Ishikawa (cell line): ENCODE measurements around the gene GLI3.

ENCODE experiments used
- CEBPB ChIP-seq: IDR thresholded peaks from 2 replicates; pipeline ENCODE4 v1.6.1; 2012
- CREB1 ChIP-seq: IDR thresholded peaks from 2 replicates; pipeline ENCODE4 v1.6.1; 2012; ENCODE audit warnings: low read depth
- EGR1 ChIP-seq: IDR thresholded peaks from 2 replicates; pipeline ENCODE4 v1.6.1; 2012
- EP300 ChIP-seq: IDR thresholded peaks from 2 replicates; pipeline ENCODE4 v1.6.1; 2012; ENCODE audit warnings: borderline replicate concordance
- FOXM1 ChIP-seq: IDR thresholded peaks from 2 replicates; pipeline ENCODE4 v1.6.1; 2012; ENCODE audit warnings: low read depth, borderline replicate concordance
- NFIC ChIP-seq: IDR thresholded peaks from 2 replicates; pipeline ENCODE4 v1.6.1; 2012
- RAD21 ChIP-seq: IDR thresholded peaks from 2 replicates; pipeline ENCODE4 v1.6.1; 2012; ENCODE audit warnings: low read depth
- TAF1 ChIP-seq: IDR thresholded peaks from 2 replicates; pipeline ENCODE4 v1.6.1; 2012; ENCODE audit warnings: low read depth, mild to moderate bottlenecking
- TCF12 ChIP-seq: IDR thresholded peaks from 2 replicates; pipeline ENCODE4 v1.6.1; 2012; ENCODE audit warnings: low read depth
- TEAD4 ChIP-seq: IDR thresholded peaks from 2 replicates; pipeline ENCODE4 v1.6.1; 2012
- YY1 ChIP-seq: IDR thresholded peaks from 2 replicates; pipeline ENCODE4 v1.6.1; 2012; ENCODE audit warnings: low read depth
- ZBTB7A ChIP-seq: IDR thresholded peaks from 2 replicates; pipeline ENCODE4 v1.6.1; 2012; ENCODE audit warnings: low read depth
- TF ChIP-seq, protein P1 (sequence below): IDR thresholded peaks from 2 replicates; pipeline ENCODE4 v1.6.1; 2012
- TF ChIP-seq, protein P2 (sequence below): IDR thresholded peaks from 2 replicates; pipeline ENCODE4 v1.6.1; 2012
- TF ChIP-seq, protein P3 (sequence below): IDR thresholded peaks from 2 replicates; pipeline ENCODE4 v1.6.1; 2012; ENCODE audit warnings: low read depth, mild to moderate bottlenecking

GLI3 gene

DNA sequence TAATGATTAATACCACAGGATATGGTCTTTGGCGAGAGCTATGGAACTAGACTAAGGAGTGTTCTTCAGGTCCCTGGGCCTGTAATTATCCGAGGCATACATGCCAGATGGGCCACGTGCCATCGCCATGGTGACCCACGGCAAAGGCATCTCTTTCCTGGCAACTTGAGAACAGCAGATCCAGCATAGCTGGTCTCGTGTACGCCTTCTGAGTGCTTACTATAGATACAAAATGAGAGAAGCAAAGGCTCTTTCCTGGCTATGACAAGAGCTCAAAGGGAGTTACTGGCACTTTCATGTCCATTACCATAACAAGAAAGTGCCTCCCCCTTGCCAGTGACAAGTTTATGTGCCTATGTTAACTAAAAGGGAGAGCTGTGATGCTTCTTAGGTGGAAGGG lies 26.0 kb upstream of the GLI3 start:
- TF ChIP-seq FOXM1 (no peak), TCF12 (no peak), CEBPB (no peak), TEAD4 (no peak), EGR1 (no peak), RAD21 (no peak), ZBTB7A (no peak), YY1 (no peak), CREB1 (no peak), TAF1 (no peak), NFIC (no peak), EP300 (no peak)
- TF ChIP-seq, protein P1, sequence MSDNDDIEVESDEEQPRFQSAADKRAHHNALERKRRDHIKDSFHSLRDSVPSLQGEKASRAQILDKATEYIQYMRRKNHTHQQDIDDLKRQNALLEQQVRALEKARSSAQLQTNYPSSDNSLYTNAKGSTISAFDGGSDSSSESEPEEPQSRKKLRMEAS = no peak
- TF ChIP-seq, protein P2, sequence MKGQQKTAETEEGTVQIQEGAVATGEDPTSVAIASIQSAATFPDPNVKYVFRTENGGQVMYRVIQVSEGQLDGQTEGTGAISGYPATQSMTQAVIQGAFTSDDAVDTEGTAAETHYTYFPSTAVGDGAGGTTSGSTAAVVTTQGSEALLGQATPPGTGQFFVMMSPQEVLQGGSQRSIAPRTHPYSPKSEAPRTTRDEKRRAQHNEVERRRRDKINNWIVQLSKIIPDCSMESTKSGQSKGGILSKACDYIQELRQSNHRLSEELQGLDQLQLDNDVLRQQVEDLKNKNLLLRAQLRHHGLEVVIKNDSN = no peak
- TF ChIP-seq, protein P3, sequence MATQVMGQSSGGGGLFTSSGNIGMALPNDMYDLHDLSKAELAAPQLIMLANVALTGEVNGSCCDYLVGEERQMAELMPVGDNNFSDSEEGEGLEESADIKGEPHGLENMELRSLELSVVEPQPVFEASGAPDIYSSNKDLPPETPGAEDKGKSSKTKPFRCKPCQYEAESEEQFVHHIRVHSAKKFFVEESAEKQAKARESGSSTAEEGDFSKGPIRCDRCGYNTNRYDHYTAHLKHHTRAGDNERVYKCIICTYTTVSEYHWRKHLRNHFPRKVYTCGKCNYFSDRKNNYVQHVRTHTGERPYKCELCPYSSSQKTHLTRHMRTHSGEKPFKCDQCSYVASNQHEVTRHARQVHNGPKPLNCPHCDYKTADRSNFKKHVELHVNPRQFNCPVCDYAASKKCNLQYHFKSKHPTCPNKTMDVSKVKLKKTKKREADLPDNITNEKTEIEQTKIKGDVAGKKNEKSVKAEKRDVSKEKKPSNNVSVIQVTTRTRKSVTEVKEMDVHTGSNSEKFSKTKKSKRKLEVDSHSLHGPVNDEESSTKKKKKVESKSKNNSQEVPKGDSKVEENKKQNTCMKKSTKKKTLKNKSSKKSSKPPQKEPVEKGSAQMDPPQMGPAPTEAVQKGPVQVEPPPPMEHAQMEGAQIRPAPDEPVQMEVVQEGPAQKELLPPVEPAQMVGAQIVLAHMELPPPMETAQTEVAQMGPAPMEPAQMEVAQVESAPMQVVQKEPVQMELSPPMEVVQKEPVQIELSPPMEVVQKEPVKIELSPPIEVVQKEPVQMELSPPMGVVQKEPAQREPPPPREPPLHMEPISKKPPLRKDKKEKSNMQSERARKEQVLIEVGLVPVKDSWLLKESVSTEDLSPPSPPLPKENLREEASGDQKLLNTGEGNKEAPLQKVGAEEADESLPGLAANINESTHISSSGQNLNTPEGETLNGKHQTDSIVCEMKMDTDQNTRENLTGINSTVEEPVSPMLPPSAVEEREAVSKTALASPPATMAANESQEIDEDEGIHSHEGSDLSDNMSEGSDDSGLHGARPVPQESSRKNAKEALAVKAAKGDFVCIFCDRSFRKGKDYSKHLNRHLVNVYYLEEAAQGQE = no peak

DNA sequence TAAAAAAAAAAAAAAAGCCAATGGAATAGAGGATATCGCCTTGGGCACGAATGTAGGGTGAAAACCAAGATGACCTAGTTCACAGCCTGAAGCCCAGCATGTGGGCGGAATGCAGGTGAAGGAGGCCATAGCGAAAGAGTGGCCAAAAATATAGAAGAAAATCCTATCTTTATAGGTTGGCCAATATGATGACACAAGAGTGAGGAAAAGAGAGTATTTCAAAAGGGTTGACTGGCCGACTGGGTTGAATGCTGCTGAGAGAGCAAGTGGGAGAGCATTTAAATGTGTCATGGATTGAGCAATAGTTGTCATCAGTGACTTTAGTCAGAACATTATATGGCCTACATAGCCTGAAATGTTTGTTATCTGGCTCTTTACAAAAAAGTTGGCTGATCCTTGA lies 17.2 kb upstream of the GLI3 start:
- TF ChIP-seq FOXM1 = no peak
- TF ChIP-seq, protein P1 = no peak
- no peak for TF ChIP-seq RAD21
- TF ChIP-seq, protein P3 = no peak
- TF ChIP-seq NFIC = no peak
- no peak for TF ChIP-seq TCF12
- TF ChIP-seq CREB1 = no peak
- TF ChIP-seq EP300 = no peak
- no peak for TF ChIP-seq TEAD4
- TF ChIP-seq CEBPB = no peak

DNA sequence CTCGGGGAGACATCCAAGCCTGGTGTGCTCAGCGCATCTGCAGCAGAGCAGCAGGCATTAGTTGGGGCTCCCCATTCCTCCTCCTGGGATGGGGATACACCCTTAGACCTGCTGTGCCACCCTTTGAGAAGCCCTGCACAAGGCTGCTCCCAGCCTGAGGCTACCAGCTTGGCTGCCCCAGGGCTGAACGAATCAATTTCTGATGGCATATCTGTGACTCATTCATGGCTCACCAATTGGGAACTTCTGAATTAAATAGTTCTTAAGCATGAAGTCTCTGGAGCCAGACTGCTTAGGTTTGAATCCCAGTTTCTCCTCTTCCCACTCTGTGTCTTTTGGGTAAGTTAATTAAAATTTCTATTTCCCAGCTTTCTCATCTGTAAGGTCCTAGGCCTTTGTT lies 16.3 kb upstream of the GLI3 start:
- TF ChIP-seq, protein P3 = no peak
- TF ChIP-seq, protein P1 = no peak
- no peak for TF ChIP-seq TEAD4
- TF ChIP-seq TAF1 = no peak
- TF ChIP-seq CREB1 = no peak
- no peak for TF ChIP-seq EP300
- TF ChIP-seq FOXM1 = no peak
- TF ChIP-seq CEBPB = no peak
- TF ChIP-seq TCF12 = no peak

DNA sequence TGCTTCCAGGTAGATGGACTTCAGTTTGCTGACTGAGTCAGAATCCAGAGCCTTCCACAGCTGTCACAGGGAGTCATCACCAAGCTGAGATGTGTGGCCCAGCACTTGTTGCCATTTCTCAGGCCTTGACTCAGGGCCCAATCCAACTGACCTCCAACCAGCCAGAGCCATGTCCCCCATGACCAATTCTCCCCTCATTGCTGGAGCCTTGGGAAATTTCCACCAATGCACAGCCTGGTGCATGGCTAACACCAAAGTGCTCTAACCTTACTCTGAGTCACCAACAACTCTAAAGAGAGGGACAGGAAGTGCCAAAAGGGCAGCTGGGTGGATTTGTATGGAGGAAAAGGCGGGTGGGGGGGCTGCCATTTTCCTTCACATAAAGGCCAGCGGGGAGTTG lies 13.4 kb upstream of the GLI3 start:
- TF ChIP-seq TEAD4 (no peak), CREB1 (no peak), NFIC (no peak), YY1 (no peak)

DNA sequence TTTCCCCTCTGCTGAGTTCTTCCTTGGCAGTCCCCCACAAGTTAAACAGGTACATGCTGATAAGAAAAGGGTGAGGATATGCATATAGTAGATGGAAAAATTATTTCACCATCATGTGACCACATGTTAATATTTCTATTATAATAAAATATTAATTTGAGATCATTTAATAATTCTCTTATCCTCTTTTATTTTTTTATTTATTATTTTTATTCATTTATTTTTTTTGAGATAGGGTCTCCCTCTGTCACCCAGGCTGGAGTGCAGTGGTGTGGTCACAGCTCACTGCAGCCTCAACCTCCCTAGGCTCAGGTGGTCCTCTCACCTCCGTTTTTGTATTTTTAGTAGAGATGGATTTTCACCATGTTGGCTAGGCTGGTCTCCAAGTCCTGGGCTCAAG lies 11.6 kb upstream of the GLI3 start:
- TF ChIP-seq EGR1 (no peak), EP300 (no peak), TCF12 (no peak), TAF1 (no peak), FOXM1 (no peak), CREB1 (no peak), RAD21 (no peak), YY1 (no peak), ZBTB7A (no peak), NFIC (no peak), CEBPB (no peak), TEAD4 (no peak)
- TF ChIP-seq, protein P1 = no peak
- TF ChIP-seq, protein P2 = no peak
- TF ChIP-seq, protein P3 = no peak
